Measurements from ENCODE around the gene RFXANK.
"Not testable (repeated sequence)": the region's sequence is repeated elsewhere in the genome, so short reads cannot be mapped to it uniquely, and the experiment has no call there.

RFXANK gene, protein sequence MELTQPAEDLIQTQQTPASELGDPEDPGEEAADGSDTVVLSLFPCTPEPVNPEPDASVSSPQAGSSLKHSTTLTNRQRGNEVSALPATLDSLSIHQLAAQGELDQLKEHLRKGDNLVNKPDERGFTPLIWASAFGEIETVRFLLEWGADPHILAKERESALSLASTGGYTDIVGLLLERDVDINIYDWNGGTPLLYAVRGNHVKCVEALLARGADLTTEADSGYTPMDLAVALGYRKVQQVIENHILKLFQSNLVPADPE

DNA sequence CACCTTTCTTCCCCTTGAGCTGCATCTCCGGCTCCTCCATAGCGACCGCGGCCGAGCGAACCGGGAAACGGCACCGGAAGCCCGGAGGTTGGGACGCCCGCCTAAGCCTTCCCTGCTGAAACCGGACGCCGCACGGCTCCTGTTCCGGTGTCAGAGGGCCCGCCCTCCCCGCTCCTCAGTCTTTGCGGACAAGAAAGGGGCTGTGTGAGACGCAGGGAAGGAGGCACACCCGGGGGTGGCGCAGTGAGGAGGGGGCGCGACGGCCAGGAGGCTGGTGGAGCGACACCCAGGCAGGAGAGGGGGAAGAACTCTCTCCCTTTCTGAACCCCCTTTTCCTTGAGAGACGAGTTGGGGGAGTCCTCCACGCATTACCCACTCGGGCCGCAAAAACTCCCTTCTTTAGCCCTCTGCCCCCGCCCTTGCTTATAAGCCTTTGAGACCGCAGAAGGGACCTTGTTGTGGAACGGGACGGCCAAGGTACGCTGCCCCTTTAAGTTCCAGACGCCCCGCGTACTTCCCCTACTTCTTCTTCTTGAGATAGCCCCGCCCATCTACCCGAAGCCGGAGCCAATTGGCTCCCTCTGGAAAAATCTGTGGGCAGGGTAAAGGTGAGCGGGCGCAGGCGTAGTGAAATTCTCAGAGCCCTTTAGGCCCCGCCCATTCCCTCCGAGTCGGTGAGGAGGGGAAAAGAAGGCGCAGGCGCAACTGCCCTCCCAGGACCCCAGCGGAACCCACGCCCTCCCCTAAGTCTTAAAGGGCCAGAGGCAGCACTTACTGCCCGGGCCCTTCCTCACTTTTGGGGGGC is at the start of gene RFXANK, which contains the start of gene BORCS8:
TSS of gene RFXANK (plus strand) at position 181 of the 805 bp plus-strand sequence. CDS start 1,689 bp downstream, outside the sequence.
TSS of gene BORCS8 (minus strand) at position 75 of the 805 bp plus-strand sequence. CDS start at position 40, 35 bp downstream.
- peak; percentile 97 to 99 for DNase-seq

- no peak for DNase-seq
These were observed 49.7 kb upstream of the RFXANK start for GRCh38 chr19:19142347-19142746.

DNA sequence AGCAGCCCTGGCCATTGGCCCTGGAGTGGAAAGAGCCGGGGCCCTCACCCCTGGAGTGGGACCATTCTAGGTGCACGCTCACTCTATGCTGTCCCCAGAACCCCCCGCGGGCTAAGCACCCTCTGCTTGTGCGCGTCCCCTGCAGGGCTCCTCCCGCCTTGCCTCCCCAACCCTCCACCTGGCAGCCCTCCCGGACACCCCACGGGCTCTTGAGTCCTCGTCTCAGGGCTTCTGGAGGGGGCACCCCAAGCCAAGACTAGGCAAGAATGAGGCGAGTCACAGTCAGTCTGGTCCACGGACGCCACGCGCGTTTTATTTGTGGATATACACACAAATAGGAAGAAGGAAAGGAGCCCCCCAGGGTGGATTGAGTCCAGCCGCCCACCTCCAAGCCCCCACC is 46.8 kb upstream of the RFXANK start:
- DNase-seq = no peak

GRCh38 chr19:19145684-19146608 is 46.1 kb upstream of the RFXANK start:
- peak in 1 of 2 experiments; percentile 20 for DNase-seq

DNA sequence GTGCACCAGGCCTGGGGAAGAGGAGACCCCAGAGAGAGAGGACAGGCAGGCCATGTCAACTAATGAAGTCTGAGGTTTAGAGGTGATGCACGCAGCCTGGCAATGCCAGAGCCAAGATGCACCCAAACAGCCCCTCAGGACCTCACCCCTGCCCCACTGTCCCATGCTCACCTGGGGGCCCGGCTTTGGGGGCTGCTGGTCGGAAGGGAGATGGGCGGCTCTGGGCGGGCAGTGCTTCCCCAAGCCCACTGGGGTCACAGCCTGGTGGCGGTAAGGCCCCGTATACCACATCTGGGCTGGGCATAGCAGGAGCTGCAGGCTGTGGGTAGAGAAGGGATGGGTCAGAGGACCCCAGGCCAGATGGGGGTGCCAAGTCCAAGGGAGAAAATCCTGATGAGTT is 45.2 kb upstream of the RFXANK start:
- no peak for DNase-seq

- DNase-seq = no peak
These were observed 44.7 kb upstream of the RFXANK start for GRCh38 chr19:19147344-19147743.

DNA sequence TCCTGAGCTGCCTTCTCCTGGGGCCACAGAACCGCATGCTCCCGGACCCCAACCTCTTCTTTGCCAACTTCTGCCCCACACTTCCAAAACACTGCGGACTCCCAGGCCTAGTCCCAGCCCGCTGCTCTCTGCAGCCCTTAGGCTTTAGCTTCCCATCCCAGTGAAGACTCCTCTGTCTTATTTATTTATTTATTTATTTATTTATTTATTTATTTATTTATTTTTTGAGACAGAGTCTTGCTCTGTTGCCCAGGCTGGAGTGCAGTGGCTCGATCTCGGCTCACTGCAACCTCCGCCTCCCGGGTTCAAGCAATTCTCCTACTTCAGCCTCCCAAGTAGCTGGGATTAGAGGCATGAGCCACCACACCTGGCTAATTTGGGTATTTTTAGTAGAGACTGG is 43.6 kb upstream of the RFXANK start:
- DNase-seq = not testable (repeated sequence)

- no peak for DNase-seq
These were observed 42.6 kb upstream of the RFXANK start for GRCh38 chr19:19149435-19149834.

GRCh38 chr19:19151418-19151817 is 40.6 kb upstream of the RFXANK start:
- DNase-seq = no peak

DNA sequence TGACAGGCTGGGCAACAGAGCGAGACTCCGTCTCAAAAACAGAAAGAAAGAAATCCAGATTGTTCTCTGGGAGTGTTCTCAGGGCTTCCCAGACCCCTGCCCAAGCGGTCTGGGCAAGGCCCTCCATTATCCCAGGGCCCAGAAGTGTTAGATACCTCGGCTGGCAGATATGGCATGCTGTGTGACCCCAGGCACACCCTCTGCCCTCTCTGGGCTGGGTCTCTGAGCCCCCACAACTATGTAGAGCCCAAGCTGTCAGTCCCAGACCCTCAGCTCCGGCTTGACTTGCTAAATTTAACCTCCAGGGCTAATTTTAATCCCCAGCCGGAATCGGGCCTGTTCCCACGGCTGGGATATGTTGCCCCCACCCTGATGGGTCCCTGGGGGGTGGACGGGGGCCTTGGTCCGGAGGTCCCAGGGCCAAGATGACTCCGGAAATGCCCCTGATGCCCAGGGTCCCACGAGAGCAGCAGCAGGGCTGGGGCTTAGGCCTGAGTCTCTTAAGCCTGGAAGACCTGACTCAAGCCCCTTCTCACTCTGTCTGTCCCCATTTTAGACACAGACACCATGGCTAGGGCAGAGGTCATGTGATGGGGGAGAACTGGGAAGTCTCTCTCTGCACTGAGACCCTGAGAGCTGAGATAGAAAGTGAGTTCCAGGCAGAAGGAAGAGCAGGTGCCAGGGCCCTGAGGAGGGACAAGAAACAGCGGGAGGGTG is 39.2 kb upstream of the RFXANK start:
- DNase-seq = no peak

GRCh38 chr19:19154768-19155494 is 37.1 kb upstream of the RFXANK start:
- DNase-seq = no peak

- DNase-seq = no peak
These were observed 36.4 kb upstream of the RFXANK start for GRCh38 chr19:19155495-19156219.

GRCh38 chr19:19157808-19158207 is 34.2 kb upstream of the RFXANK start:
- no peak for DNase-seq

- no peak for DNase-seq
These were observed 32.5 kb upstream of the RFXANK start for GRCh38 chr19:19159534-19159933.

DNA sequence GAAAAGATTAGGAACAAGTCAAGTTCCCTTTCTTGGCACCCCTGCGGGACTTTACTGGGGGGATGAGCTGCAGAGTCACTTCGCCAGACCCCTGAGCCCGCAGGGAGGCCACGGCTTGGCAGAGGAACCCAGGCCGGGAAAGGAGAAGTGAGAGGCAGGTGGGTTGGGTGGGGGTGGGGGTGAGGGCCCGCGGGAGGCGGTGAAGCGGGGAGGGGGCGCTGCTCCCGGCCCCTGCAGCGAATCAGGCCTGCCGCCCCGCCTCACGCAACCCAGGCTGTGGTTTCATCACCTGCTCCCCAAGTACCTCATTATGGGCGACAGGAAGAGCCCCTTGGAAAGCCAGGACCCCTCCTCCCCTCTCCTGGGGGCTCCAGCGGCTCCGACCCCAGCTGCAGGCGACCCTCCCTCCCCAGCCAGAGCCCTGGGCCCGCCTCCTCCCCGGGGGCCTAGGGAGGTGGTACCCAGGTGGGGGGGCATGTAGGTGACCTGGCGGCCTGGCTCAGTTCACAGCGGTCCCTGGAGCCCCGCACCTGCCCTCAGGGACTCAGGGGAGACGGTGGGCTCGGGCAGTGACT is 31.5 kb upstream of the RFXANK start:
- no peak for DNase-seq

GRCh38 chr19:19162495-19162894 is 29.6 kb upstream of the RFXANK start:
- DNase-seq = no peak

DNA sequence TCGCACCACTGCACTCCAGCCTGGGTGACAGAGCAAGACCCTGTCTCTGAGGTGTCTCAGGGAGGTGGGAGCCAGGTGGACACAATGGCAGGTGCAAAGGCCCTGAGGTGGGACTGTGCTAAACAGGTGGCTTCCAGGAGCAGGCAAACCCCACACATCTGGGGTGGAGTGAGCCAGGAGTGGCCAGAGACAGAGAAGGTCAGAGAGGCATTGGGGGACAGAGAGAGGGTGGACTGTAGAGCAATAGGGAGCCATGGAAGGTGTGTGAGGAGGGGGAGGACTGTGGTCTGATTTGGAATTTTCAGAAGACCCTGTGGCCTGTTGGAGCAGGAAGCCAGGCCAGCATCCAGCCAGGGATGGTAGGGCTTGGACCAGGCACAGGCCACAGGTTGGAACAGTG is 26.7 kb upstream of the RFXANK start:
- DNase-seq = no peak

GRCh38 chr19:19167612-19168011 is 24.4 kb upstream of the RFXANK start:
- no peak for DNase-seq

DNA sequence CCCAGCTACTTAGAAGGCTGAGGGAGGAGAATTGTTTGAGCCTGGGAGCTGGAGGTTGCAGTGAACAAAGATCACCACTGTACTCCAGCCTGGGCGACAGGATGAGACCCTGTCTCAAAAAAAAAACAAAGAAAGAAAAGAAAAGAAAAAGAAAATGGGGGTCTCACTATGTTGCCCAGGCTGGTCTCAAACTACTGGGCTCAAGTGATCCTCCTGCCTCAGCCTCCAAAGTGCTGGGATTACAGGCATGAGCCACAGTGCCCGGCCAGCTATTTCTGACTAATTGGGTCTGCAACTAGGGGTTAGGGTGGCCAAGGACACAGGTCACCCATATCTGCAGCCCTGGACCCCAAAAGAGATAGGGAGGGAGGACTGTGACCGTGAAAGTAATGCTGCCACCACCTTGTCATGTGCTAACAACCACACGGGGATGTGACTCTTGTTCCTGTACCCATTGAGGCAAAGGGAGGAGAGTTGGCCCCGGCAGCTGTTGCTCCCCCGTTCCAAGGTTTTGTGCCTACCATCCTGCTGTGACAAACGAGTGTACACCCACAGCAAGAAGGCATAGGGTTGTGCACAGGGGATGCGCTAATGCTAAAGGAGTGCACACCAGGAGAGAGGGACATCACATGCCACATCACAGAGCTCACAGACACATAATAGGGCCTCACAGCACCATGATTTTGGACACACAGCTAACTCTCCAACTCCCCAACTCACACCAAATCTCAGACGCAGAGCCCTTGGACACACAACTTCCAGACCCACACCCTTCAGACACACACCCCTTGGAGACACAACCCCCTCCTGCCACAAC is 22.6 kb upstream of the RFXANK start:
- DNase-seq = no peak

Measured in SW 1271 (cell line).